TTC549 (cell line): ENCODE measurements around the gene PLD4.

Experiments
- FAIRE-seq: peaks from 2 replicates; lab custom pipeline; 2012; peaks lifted over from hg19 to GRCh38; lab: Jason Lieb, UNC

Gene PLD4

DNA sequence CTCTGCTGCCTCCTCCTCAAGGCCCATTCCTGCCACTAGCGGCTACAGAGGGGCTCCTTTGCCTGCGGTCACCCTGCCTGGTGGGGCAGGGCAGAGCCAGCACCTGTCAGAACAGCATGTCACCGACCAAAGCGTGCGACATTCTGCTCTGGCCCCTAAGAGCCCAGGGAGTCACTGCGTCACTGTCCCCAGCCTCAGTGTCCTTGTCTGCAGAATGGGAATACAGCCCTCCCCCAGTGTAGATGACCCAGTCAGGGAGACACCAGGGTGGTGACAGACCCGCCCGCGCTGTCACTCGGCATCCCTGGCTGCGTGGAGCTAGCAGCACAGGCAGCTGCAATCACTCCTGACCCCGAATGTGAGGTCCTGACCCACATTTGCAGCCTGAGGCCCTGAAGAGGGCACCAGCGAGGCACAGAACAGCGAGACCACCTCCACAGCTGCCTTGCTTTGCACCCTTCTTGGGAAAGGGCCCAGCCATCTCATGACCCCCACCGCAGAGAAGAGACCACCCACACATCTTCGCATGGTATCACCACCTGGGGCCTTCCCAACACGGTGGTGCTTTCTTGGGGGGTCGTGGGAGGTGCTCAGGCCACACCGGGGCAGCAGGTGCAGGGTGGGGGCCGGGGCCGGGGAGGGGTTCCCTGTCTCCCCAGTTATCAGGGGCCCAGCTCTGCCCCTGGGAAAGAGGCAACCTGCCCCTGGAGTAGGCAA, 51.0 kb downstream of the PLD4 start:
- no peak for FAIRE-seq

DNA sequence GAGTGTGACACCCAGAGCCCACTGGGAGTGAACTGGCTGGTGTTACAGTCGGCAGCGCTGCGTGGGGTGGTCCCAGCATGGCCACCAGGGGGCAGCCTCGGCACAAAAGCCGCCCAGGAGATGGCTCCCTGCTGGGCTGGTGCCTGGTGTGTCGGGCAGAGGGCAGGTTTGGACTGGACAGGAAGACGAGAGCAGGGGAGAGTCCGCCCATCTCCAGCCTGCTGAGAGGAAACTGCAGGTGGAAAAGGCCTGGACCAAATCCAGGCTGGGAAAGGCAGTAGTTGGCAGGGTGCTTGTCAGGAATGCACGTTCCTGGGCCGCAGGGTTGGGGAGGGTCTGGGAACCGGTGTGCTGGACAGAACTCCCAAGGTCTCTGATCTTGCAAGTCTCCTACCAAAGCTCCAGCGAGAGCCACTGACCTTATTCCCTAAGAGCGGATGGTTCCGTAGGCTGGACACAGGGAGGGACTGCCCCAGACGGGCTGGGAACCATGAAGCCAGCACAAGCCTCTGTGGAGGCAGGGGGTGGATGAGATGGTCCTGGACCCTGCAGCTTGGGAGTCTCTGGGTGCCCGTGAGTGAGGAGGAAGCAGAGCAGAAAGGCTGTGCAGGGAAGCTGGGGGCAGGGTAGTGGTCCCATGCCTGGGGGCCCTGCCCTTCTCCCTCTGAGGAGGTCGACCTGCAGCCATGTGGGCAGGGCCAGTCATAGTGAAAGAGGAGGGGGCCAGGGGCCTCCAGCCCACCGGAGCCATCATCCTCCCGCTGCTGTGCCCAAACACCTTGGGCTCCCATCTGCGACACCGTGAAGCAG, 51.7 kb downstream of the PLD4 start:
- FAIRE-seq: no peak

DNA sequence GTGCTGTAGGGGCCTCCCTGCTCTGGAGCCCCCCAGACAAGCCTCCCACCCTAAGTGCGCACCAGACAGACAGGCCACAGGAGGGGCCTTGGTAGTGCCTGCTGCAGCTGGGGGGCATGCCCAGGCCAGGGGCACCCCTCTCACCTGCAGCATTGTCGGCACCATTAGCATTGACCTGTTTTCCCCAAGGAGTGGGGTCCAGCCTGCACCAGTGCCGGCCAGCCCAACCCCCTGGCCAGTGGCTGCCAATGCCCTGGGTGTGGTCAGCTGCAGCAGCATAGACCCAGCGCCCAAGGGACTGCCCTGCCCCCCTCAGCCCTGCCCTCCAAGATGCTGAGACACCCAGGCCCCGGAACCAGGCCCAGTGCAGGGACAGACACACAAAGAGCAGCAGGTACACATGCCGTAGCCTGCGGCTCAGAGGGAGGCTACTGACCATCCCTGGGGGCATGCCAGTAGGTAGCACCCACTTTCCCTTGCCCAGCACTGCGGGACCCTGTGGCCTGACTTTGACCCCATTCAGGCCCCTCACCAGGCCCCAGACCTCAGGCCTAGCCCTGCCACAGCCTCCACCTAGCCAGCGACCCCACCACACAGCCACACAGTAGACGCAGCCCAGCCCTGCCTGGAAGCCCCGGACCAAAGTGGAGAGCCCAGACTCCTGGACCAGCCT, 52.5 kb downstream of the PLD4 start:
- no peak for FAIRE-seq

DNA sequence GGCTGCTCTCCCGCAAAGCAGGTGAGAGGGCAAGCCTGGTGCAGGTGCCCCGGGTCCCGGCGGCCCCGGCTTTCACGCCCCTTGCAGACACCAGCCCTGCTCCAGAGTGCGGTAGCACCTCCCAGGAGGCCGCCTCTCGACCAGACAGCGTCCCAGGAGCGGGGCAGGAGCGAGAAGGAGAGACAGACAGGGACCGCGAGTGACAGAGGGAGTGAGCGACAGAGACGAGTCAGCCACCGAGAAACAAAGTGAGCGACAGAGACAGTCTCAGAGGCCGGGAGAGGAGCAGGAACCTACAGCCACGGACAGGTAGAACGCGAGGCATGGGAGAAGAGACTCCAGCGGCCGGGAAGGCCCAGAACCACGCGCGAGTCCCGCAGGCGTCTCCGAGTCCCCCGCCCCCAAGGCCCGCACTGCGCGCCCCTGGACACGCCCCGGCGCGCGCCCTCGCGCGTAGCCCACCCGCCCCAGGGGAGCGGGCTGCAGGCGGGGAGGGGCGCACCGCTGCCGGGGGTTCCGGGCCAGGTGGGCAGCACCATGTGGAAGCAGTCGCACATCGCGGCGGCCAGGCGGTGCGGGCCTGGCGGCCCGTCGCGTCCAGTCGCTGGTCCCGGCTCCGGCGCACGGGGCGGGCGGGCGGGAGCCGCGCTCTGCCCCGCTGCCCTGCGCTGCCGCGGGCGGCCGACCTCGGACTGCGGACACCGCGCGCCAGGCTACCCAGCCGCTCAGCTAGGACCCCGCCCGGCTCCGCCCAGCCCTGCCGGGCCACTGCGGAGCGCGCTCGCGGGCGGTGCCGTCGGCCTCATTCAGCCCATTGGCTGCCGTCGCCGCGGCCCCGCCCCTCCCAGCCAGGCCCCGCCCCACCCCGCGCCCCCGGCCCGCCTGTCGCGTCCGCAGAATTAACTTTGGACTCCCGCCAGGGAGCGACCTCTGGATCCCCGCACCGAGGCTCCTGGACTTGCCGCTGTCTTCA, 53.3 kb downstream of the PLD4 start, which contains the start of gene AHNAK2:
TSS of gene AHNAK2 (minus strand) at position 694 of the 973 bp plus-strand sequence. CDS start at position 557, 137 bp downstream.
- no peak for FAIRE-seq

DNA sequence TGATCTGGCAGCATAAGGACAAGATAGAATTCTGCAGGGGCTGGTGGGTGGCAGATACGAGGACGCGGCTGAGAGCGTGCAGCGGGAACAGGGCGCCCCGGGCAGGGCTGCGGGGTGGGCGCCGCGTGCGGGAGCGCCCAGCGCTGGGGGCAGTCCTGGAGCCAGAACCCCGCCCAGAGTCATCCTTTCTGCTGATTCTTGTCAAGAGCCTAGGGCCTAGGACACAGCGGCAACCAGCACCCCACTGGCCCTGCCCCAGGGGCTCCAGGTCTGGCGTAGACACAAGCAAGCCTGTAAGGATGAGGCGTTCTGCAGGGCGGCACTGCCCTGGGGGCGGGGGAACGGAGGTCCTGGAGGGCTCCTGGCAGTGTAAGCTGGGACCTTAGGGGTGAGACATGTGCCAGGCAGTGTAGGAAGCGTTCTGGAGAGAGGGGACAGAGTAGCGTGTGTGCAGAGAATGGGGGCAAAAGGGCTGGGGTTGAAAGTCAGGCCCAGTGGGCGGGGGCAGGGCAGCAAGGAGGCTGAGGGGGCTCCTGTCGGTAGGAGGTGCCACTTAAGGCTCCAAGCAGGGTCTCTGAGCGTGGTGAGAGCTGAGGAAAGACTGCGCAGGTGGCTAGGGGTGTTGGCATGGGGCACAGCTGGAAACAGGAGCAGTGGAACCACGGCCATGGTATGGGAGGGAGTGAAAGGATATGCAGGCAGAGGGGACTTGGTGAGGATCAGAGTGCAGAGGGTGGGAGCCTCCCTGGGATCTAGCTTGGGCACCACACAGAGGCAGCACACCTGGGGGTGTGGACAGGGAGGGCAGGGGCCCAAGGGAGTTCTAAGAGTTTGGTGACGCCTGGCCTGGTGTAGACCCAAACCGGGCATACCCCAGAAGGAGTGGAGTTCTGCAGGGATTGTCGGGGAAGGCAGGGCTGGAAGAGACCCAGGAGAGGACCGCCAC, 54.3 kb downstream of the PLD4 start:
- FAIRE-seq: no peak

DNA sequence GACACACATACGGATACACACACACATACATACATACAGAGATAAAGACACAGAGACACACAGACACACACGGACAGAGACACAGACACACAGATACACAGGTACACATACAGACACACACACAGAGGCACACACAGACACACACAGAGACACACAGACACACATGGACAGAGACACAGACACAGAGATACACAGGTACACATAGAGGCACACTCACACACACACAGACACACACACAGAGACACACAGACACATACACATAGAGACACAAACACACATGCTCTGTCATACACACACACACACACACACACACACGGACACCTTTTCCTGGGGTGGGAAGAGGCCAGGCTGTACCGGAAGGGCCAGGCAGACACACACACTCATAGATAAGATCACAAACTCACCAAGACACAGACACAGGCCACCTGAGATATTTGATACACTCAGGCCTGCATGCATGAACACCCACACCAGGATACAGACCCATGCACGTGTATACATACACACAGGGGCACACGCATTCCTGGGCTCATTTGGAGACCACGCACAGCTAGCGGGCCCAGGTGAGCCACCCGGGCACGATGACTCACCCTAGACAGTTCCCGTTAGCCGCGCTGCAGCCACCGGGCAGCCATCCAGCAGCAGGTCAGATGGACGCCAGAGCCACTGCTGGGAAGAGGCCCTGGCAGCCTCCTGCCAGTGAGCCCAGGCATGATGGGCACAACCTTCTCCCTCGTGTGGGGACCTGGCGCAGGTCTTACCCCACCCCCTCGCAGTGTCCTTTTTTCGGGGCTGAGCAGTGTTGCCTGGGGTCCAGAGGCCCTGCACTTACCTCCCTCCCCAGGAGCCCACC, 55.3 kb downstream of the PLD4 start:
- no peak for FAIRE-seq

DNA sequence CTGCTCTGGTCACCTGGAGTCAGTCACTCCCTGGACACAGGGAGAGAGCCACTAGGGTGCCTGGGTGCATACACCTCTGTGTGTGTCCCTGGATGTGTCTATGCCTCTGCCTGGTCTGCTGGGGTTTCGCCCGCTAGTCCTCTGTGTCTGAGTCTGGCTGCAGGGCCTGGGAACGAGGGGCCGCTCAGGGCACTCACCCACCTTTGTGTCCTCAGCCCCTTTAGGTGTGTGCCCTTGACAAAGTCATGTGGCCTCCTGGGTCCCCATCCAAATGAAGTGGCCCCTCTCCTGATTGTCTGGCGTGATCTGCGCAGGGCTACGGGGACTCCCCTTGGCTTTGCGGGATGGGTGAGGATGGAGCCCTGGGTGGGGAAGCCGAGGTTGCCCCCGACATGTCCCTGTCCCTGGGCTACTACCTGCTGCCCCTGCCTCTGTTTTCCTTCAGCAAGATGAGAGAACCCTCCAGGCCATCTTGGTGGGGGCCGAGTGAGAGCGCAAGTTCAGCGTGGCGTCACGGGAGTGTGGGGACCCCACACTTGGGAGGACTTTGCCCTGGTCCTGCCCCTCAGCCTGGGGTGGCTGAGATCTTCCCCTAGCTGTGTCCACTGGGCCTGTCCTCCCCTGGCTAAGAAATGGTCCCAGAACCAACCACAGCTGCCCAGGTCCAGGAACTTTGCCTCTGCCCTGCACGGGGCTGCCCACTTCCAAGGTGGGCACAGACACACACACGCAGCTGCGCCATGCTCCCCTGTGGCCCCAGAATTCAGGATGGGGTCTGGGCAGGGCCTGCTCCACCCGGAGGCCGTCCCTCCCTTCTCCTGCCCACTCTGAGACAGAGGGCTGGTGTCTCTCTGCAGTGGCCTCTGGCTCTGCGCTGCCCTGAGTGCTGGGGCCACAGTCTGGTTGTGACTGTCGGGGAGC, 56.2 kb downstream of the PLD4 start:
- no peak for FAIRE-seq

DNA sequence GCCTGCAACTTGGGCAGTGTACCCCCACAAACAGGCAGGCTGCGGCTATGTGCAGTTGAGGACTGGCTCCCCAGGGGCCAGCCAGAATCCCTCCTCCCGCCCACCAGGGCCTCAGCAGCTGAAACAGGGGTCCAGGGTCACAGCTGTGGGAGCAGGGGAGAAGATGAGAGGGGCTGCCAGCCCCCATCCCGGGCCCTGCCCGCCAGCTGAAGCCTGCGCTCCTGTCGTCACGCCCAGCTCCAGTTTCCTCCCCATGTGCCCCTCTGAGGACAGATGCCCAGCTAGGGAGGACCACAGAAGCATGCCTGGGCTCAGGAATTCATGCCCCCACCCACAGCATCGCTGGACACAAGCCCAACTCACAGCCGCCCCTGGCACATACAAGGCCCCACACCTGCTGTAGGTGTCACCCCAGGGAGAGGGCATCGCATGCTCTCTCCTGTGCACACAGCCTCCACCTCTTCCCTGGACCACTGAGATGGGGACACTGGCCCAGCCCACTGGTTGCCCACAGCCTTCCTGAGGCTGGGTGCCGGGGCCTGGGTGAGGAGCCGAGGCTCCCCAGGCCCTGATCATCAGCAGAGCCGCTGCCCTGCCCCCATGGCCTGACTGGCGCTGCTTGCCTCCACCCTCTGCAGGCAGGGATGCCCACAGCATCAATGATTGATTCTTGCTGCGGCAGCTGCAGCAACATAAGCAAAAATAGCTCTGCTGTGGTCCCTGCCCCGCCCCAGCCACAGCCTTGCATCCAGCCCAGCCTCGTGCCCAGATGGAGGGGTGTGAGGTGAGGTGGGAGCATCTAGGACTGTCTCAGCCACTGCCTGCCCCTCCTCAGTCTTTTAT, 57.2 kb downstream of the PLD4 start:
- no peak for FAIRE-seq

DNA sequence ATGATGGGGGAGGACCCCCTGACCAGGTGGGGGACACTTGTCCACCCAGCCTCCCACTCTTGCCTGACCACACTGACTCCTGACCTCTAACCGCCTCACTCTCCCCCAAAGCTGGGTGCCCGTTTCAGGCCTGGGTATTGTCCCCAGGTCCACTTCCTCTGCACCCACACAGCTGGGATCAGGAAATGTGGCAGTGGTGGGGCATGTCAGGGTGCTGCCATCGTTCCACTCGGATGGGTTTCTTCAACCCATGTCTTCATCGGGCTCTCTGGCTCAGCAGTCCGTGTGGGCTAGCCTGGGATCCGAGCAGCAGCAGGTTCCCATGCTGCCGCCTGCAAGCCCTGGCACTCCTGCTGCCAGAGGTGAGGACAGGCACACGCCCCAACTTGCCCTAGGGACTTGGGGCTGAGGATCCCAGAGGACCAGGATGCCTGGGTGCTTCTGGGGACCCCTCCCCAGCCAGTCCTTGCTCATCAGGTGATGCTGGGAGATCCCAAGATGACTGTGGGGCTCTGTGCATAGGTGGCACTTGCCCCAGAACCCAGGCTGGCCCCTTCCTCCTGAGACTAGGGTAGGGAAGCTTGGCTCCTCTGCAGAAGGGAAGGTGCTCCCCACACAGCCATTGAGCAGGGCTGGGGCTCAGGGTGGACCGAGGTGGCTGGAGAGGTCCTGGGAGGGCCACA, 58.0 kb downstream of the PLD4 start:
- FAIRE-seq: no peak
